ENCODE data around the gene ZNF331.

Gene ZNF331

DNA sequence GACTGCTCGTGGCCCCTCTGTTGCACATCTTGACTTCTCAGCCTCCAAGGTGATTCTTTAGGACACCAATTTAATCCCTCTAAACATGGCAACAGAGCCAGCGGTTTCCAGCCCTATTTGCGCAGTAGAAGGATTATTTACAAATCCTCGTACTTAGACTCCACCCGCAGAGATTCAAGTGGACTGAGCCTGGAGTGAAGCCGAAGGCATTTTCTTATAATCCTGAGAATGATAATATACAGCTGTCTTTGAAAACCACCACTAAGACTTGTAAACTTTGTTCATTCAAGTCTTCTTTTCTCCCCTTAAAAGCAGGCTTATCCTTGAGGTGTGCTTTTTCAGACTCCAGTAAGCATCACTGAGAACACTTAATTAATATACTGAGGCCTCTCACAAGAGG, 89.0 kb downstream of the ZNF331 start:
- no peak for DNase-seq (ENCODE audit: low read depth)
